ENCODE measurements around the gene MEGF9.

The MEGF9 gene

GRCh38 chr9:120730654-120731514, 16.6 kb upstream of the MEGF9 start:
- peak; percentile 96 for DNase-seq (ENCODE audit: low read depth, low spot score)

- no peak for DNase-seq (ENCODE audit: low read depth, low spot score)
Measured at GRCh38 chr9:120729791-120730241, 15.5 kb upstream of the MEGF9 start.

GRCh38 chr9:120726484-120726883, 12.2 kb upstream of the MEGF9 start:
- no peak for DNase-seq (ENCODE audit: low read depth, low spot score)

- DNase-seq (ENCODE audit: low read depth, low spot score), result no peak
Measured at GRCh38 chr9:120725907-120726306, 11.6 kb upstream of the MEGF9 start.

GRCh38 chr9:120724757-120725400, 10.6 kb upstream of the MEGF9 start:
- DNase-seq (ENCODE audit: low read depth, low spot score), result no peak

GRCh38 chr9:120723565-120723964, 9.3 kb upstream of the MEGF9 start:
- DNase-seq (ENCODE audit: low read depth, low spot score), result peak; percentile 87

- no peak for DNase-seq (ENCODE audit: low read depth, low spot score)
Measured at GRCh38 chr9:120720404-120720803, 6.1 kb upstream of the MEGF9 start.

GRCh38 chr9:120718316-120718715, 4.0 kb upstream of the MEGF9 start:
- DNase-seq (ENCODE audit: low read depth, low spot score), result no peak

GRCh38 chr9:120717176-120717575, 2.9 kb upstream of the MEGF9 start:
- no peak for DNase-seq (ENCODE audit: low read depth, low spot score)

GRCh38 chr9:120716483-120716882, 2.2 kb upstream of the MEGF9 start:
- DNase-seq (ENCODE audit: low read depth, low spot score), result no peak

- peak; percentile 77 for DNase-seq (ENCODE audit: low read depth, low spot score)
Measured at GRCh38 chr9:120715389-120715924, 1.2 kb upstream of the MEGF9 start.

GRCh38 chr9:120714846-120715388, 647 bp upstream of the MEGF9 start:
- DNase-seq (ENCODE audit: low read depth, low spot score), result no peak

- DNase-seq (ENCODE audit: low read depth, low spot score), result peak; percentile 26
Measured at GRCh38 chr9:120713257-120714087, 798 bp downstream of the MEGF9 start.

GRCh38 chr9:120712539-120713031, 1.7 kb downstream of the MEGF9 start:
- no peak for DNase-seq (ENCODE audit: low read depth, low spot score)

GRCh38 chr9:120711841-120712538, 2.3 kb downstream of the MEGF9 start:
- no peak for DNase-seq (ENCODE audit: low read depth, low spot score)

- DNase-seq (ENCODE audit: low read depth, low spot score), result no peak
Measured at GRCh38 chr9:120711354-120711753, 2.9 kb downstream of the MEGF9 start.

GRCh38 chr9:120710110-120710981, 3.9 kb downstream of the MEGF9 start:
- peak; percentile 51 for DNase-seq (ENCODE audit: low read depth, low spot score)

- peak; percentile 50 for DNase-seq (ENCODE audit: low read depth, low spot score)
Measured at GRCh38 chr9:120708526-120709224, 5.6 kb downstream of the MEGF9 start.

GRCh38 chr9:120707170-120707569, 7.1 kb downstream of the MEGF9 start:
- DNase-seq (ENCODE audit: low read depth, low spot score), result no peak
